Activated CD8-positive, alpha-beta T cell treated with anti-CD3 and anti-CD28 coated beads, Interleukin-2, amount 10 ng/mL, durations not matched to agents 7 days and 5 days (primary cell): Measurements from ENCODE around the gene CHRM4. TPM values are rescaled to one million over a fixed set of nuclear protein-coding genes. Genes with fewer than 3 reads are reported as not detected.

Experiments used
- microRNA-seq: library from miRNA; unstranded; fragments of <30 nt; microRNA quantifications from one replicate; pipeline ENCODE4 v1.2.0, GENCODE V29; 2022
- total RNA-seq, 2 experiments: library from RNA; stranded (reverse); gene quantifications; one replicate each; pipeline ENCODE4 v1.2.3, GENCODE V29; 2021

CHRM4 gene
- total RNA-seq, 2 experiments from 2014 or later: 0.37 TPM

Small RNA genes lying within 50 kb of the gene (microRNA-seq; reads per million reads assigned to microRNA genes)
- 1.7 reads per million for gene MIR4688

Other genes with a start within 250 kb of the CHRM4 start
- gene CREB3L1, start 114.1 kb downstream of the CHRM4 start, total RNA-seq: not detected
- gene DGKZ, start 44.3 kb downstream of the CHRM4 start, total RNA-seq: 100 to 1,000 TPM; 151 to 152 TPM
- gene MDK, start 10.1 kb downstream of the CHRM4 start, total RNA-seq: 1 to 10 TPM; 6.9 to 7.4 TPM
- gene AMBRA1, start 202.2 kb upstream of the CHRM4 start, total RNA-seq: 10 to 100 TPM; 34.0 to 35.1 TPM
- 1 to 10 TPM; 5.0 to 6.7 TPM for gene HARBI1, start 225.5 kb upstream of the CHRM4 start, total RNA-seq
- gene ATG13, start 225.8 kb upstream of the CHRM4 start, total RNA-seq: 10 to 100 TPM; 57.8 to 58.4 TPM